Erythroblast (primary cell): Measurements from ENCODE around the gene PITPNB.

Source experiments
- GATA1 ChIP-seq: IDR thresholded peaks from 2 replicates; pipeline ENCODE4 v1.6.1; 2011; ENCODE audit warnings: low read depth, mild to moderate bottlenecking, control low read depth, low read length, moderate library complexity
- POLR2A ChIP-seq: IDR thresholded peaks from 2 replicates; pipeline ENCODE4 v1.6.1; 2011; ENCODE audit warnings: mild to moderate bottlenecking, low read length

DNA sequence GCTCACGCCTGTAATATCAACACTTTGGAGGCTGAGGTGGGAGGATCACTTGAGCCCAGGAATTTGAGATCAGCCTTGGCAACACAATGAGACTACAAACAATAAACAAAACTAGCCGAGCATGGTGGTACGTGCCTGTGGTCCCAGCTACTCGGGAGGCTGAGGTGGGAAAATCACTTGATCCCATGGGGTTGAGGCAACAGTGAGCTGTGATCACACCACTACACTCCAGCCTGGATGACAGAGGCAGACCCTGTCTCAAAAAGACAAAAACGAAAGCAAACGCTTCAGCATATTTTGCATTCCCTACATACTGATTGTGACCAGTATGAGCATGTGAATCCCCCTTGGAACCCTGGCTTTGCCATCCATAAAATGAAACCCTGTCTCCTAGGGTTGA lies 83.6 kb downstream of the PITPNB start:
- TF ChIP-seq POLR2A (no peak), GATA1 (no peak)
